AG09309 (cell line): ENCODE data around the gene HTR3C.

Source experiments
- DNase-seq: peaks from one replicate; pipeline ENCODE4 v3.0.0-alpha.2; 2010; ENCODE audit warnings: low read depth
- H3K4me3 ChIP-seq: 2 replicates; pipeline ENCODE4 v1.5.1; 2011; ENCODE audit warnings: mild to moderate bottlenecking, low read depth, low read length, moderate library complexity; ENCODE audit not compliant: control insufficient read depth
- TF ChIP-seq, protein P1 (sequence below): IDR thresholded peaks from 2 replicates; pipeline ENCODE4 v1.5.1; 2011; ENCODE audit warnings: mild to moderate bottlenecking, low read depth, low read length, inconsistent platforms; ENCODE audit not compliant: insufficient read depth, control insufficient read depth; ENCODE audit errors: missing control alignments

The HTR3C gene

DNA sequence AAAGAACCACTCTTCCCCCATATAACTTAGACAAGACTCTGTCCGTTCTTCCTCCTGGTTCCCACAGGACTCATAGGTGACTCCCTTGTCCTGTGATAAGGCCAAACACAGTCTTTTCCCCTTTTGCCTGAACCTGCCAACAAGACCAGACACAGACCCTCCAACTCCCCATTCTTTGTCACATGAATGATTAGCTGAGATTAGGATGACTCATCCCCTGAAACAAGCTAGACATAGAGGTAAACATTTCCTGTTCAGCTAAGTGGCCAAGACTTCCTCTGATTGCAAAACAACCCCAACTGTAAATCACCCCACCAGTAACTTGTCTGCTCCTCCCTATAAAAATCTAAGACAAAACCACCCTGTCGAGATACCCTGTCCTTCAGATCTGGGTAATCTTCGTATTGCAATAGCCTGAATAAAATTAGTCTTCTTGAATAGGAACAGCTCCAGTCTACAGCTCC, 32.6 kb downstream of the HTR3C start:
- no peak for DNase-seq
- H3K4me3 ChIP-seq: no peak overlapping the region

DNA sequence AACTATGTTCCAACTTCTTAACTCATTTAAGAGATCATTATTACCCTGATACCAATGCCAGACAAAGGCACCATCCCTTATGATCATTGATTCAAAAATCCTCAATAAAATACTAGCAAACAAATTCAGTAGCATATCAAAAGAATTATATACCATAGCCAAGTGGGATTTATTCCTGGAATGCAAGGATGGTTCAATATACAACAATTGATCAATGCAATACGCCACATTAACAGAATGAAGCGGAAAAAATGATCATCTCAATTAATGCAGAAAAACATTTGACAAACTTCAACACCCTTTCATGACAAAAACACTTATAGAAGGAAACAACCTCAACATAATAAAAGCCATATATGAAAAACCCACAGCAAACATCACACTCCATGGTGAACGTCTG, 39.4 kb downstream of the HTR3C start:
- DNase-seq: no peak
- H3K4me3 ChIP-seq: no peak overlapping the region
- TF ChIP-seq, protein P1, sequence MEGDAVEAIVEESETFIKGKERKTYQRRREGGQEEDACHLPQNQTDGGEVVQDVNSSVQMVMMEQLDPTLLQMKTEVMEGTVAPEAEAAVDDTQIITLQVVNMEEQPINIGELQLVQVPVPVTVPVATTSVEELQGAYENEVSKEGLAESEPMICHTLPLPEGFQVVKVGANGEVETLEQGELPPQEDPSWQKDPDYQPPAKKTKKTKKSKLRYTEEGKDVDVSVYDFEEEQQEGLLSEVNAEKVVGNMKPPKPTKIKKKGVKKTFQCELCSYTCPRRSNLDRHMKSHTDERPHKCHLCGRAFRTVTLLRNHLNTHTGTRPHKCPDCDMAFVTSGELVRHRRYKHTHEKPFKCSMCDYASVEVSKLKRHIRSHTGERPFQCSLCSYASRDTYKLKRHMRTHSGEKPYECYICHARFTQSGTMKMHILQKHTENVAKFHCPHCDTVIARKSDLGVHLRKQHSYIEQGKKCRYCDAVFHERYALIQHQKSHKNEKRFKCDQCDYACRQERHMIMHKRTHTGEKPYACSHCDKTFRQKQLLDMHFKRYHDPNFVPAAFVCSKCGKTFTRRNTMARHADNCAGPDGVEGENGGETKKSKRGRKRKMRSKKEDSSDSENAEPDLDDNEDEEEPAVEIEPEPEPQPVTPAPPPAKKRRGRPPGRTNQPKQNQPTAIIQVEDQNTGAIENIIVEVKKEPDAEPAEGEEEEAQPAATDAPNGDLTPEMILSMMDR: no peak

More for the DNA sequence above, 32.6 kb downstream of the HTR3C start:
- TF ChIP-seq, protein P1: no peak

DNA sequence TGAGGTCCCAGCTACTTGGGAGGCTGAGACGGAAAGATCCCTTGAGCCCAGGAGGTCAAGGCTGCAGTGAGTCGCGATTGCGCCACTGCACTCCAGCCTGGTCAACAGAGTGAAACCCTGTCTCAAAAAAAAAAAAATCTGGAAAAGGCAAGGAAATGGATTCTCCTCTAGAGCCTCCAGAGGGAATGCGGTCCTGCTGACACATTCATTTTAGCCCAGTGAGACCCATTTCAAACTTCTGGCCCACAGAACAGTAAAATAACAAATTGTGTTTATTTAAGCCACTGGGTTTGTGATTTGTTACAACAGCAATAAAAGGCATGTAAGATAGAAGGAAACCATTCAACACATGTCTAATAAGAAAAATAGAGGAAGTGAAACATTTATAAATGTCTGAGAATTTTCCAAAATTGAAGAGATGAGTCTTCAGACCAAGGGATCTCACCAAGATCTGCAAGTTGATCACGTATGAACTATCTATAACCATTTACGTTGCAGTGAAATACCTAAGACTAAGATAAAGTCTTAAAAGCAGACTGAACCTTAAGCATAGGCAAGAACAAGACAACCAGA, 44.0 kb downstream of the HTR3C start, which contains the start of gene HTR3E:
Gene HTR3E, plus strand, starts transcription at position 254 of the 573 bp plus-strand sequence. CDS start 466 bp downstream, outside the sequence.
- no peak within 1 kb of the TSS for H3K4me3 ChIP-seq
- TF ChIP-seq, protein P1: no peak

DNA sequence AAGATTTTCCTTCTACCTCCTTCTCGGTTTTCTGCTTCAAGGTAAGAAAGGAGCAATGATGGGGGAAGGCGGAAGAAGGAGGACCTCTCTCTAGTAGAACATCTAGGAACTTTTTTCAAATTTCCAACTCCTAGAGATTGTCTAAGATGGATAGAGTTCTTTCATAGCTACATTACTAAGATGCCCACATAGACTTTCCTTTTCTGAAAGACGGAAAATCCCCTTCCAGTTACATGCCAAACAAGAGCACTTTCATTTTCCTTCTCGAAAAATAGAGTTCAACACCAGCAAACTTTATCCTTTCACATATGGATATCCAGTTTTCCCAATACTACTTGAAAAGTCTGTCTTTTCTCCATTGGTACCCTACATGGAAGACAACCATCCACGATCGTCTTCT, 44.7 kb downstream of the HTR3C start:
- no peak for DNase-seq
- H3K4me3 ChIP-seq: no peak overlapping the region
- TF ChIP-seq, protein P1: no peak

More for the DNA sequence above, 44.0 kb downstream of the HTR3C start, which contains the start of gene HTR3E:
- DNase-seq: no peak

DNA sequence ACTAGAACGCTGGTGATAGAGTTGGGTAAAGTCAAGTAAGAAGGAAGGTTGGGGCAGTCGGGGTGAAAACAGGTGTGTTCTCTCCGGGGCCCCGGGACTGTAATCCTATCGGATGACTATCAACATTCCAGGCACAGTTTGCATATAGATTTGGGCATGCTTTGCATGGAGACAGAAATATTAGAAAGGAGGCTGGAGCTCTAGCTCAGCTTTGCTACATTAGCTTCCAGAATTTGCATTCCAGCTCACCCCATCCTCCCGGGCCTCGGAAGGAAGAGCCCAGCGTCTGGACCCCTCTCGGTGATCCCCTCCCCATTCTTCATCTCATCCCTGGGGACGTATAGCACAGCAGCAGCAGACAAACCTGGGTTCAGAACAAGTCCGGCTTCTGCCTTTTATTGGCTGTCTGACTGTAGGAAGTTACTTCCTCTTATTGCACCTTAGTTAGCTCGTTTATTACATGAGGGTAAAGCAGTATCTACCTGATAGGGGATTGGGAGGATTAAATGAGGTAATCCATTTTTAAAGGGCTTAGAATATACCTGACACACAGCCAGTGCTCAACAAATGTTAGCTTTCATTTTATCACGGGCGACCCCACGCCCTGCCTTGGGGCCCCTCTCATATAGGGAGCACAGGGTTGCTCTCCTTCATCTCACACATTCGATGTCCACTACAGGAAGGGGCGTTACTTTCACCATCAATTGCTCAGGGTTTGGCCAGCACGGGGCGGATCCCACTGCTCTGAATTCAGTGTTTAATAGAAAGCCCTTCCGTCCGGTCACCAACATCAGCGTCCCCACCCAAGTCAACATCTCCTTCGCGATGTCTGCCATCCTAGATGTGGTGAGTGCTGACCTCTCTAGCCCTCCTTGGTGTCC, 47.2 kb downstream of the HTR3C start:
- TF ChIP-seq, protein P1: no peak

More for the DNA sequence above, 47.2 kb downstream of the HTR3C start:
- no peak for DNase-seq
- H3K4me3 ChIP-seq: no peak overlapping the region
